HL-60 (cell line): ENCODE results near the gene TMEM184B.

Experiments
- DNase-seq, 2 experiments: peaks; one replicate each; pipeline ENCODE4 v3.0.0-alpha.2; 2010 to 2020; ENCODE audit warnings: low read depth in 1 of 2, low spot score in 1 of 2
- H3K27ac ChIP-seq: fragments of 250-450 bp; sonication (Bioruptor Pico); replicated peaks from 2 replicates; pipeline ENCODE4 v1.5.1; 2020; ENCODE audit warnings: mild to moderate bottlenecking, moderate library complexity
- H3K27me3 ChIP-seq: fragments of 250-450 bp; sonication (Bioruptor Pico); 2 replicates; pipeline ENCODE4 v1.5.1; 2021; ENCODE audit warnings: mild to moderate bottlenecking, moderate library complexity; ENCODE audit not compliant: insufficient read depth, poor library complexity, severe bottlenecking
- H3K4me3 ChIP-seq: replicated peaks from 2 replicates; pipeline ENCODE4 v1.5.1; 2011; ENCODE audit warnings: mild to moderate bottlenecking, control low read depth, low read length; ENCODE audit not compliant: insufficient read depth
- GABPA ChIP-seq: IDR thresholded peaks from 2 replicates; pipeline ENCODE4 v1.6.1; 2012; ENCODE audit warnings: low read depth
- POLR2AphosphoS5 ChIP-seq: IDR thresholded peaks from 2 replicates; pipeline ENCODE4 v1.6.1; 2012; ENCODE audit warnings: low read depth
- SPI1 ChIP-seq: IDR thresholded peaks from 2 replicates; pipeline ENCODE4 v1.6.1; 2012; ENCODE audit warnings: low read depth, mild to moderate bottlenecking, borderline replicate concordance
- TF ChIP-seq, protein P1 (sequence below): IDR thresholded peaks from one replicate; pipeline ENCODE4 v1.5.1; 2011; ENCODE audit warnings: low read length, control low read depth, inconsistent platforms; ENCODE audit not compliant: insufficient read depth
- TF ChIP-seq, protein P2 (sequence below): IDR thresholded peaks from 2 replicates; pipeline ENCODE4 v1.6.1; 2012; ENCODE audit warnings: low read depth; ENCODE audit not compliant: insufficient replicate concordance

TMEM184B gene

DNA sequence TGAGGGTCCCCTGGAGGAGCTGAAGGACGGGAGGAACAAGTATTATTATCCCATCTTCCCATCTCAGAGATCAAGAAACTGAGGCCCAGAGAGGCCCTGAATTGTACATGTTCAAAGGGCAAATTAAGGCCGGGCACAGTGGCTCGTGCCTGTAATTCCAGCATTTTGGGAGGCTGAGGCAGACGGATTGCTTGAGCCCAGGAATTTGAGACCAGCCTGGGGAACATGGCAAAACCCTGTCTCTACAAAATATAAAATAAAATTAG lies 99.2 kb downstream of the TMEM184B start:
- DNase-seq = no peak
- Histone ChIP-seq H3K27ac (no peak overlapping the region), H3K27me3 (no peaks in the 10 kb centered on the region), H3K4me3 (no peak overlapping the region)
- TF ChIP-seq SPI1 (no peak), GABPA (no peak)
- TF ChIP-seq, protein P1, sequence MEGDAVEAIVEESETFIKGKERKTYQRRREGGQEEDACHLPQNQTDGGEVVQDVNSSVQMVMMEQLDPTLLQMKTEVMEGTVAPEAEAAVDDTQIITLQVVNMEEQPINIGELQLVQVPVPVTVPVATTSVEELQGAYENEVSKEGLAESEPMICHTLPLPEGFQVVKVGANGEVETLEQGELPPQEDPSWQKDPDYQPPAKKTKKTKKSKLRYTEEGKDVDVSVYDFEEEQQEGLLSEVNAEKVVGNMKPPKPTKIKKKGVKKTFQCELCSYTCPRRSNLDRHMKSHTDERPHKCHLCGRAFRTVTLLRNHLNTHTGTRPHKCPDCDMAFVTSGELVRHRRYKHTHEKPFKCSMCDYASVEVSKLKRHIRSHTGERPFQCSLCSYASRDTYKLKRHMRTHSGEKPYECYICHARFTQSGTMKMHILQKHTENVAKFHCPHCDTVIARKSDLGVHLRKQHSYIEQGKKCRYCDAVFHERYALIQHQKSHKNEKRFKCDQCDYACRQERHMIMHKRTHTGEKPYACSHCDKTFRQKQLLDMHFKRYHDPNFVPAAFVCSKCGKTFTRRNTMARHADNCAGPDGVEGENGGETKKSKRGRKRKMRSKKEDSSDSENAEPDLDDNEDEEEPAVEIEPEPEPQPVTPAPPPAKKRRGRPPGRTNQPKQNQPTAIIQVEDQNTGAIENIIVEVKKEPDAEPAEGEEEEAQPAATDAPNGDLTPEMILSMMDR = no peak
- TF ChIP-seq, protein P2, sequence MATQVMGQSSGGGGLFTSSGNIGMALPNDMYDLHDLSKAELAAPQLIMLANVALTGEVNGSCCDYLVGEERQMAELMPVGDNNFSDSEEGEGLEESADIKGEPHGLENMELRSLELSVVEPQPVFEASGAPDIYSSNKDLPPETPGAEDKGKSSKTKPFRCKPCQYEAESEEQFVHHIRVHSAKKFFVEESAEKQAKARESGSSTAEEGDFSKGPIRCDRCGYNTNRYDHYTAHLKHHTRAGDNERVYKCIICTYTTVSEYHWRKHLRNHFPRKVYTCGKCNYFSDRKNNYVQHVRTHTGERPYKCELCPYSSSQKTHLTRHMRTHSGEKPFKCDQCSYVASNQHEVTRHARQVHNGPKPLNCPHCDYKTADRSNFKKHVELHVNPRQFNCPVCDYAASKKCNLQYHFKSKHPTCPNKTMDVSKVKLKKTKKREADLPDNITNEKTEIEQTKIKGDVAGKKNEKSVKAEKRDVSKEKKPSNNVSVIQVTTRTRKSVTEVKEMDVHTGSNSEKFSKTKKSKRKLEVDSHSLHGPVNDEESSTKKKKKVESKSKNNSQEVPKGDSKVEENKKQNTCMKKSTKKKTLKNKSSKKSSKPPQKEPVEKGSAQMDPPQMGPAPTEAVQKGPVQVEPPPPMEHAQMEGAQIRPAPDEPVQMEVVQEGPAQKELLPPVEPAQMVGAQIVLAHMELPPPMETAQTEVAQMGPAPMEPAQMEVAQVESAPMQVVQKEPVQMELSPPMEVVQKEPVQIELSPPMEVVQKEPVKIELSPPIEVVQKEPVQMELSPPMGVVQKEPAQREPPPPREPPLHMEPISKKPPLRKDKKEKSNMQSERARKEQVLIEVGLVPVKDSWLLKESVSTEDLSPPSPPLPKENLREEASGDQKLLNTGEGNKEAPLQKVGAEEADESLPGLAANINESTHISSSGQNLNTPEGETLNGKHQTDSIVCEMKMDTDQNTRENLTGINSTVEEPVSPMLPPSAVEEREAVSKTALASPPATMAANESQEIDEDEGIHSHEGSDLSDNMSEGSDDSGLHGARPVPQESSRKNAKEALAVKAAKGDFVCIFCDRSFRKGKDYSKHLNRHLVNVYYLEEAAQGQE = no peak

DNA sequence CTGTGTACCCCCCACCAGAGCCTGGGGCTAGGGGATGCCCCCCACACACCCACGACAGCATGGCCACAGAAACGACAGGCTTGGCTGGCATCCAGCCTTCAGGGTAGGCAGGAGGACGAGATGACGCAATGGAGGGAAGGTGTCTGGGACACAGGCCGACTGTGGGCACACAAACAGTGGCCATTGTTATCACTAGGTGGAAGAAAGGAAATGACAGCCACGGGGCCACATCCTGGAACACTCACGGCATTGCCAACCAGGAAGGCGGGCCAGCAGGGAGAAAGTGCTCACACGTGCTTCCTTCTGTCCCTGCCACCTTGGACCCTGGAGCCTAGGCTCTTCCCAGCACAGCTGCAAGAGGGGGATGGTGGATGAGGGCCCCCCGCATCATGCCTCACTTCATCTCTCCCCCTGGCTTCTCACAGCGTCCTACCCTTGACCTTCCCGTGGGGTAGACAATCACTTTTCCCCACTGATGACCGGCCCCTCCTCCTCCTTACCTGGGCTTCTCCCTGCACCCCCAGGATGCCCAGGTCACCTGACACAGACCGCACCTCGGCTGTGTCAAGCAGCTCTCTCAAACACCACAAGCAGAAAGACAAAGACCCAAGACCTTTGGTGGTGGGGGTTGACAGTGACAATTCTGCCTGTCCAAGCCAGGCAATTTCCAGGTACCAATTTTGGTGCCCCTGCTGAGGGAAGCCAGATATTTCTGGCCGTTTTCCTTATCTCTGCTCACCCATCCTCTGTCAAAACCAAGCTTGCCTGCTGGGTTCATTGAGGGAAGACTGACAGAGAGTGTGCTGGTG lies 99.8 kb downstream of the TMEM184B start:
- peak in 1 of 2 experiments; percentile 35 for DNase-seq
- Histone ChIP-seq H3K27me3 (no peaks in the 10 kb centered on the region), H3K4me3 (no peak overlapping the region), H3K27ac (0 out of 2 replicates have a peak overlapping the region, but pooled peaks have one; percentile 19)
- TF ChIP-seq POLR2AphosphoS5 (no peak), GABPA (no peak), SPI1 (no peak)
- TF ChIP-seq, protein P1 = no peak
- TF ChIP-seq, protein P2 = no peak

DNA sequence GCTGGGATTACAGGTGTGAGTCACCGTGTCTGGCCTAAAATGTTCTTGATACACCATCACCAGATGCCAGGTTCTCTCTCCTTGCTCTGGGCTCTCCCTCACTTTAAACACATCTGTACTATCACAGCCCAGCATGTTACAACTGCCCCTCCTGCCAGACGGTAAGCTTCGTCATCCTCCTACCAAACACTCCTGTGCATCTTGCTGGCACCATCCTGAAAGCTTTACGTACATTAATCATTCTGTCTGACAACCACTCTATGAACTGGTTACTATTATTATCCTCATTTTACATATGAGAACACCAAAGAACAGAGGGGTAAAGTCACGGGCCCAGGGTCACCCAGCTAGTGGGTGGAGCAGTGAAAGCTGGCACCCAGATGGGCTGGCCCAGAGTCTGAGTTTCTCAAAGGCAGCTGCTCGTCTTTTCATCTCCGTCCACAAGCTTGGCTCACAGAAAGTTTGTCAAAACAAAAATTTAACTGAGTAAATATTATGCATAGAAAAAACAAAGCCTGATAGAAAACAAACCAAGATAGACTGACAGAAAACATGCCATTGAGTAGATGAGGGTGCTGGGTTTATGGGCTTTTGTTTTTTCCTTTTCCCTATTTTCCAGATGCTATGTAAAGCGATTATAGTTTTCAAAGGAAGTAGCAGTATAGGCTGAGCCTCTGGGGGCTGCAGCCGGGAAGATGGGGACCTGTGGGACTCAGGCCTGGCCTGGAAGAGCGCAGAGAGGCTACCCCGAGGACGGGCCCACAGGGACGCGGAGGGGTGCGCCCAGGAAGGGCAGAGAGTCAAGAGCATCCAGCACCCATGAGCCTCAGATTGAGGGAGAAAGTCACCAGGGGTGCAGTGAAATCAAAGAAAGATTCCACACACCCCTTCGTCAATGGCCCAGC lies 100.6 kb downstream of the TMEM184B start:
- Histone ChIP-seq H3K4me3 (no peak overlapping the region), H3K27me3 (no peaks in the 10 kb centered on the region), H3K27ac (0 out of 2 replicates have a peak overlapping the region, but pooled peaks have one; percentile 19)
- no peak for DNase-seq
- TF ChIP-seq, protein P1 = no peak
- TF ChIP-seq GABPA = no peak
- TF ChIP-seq, protein P2 = no peak
- TF ChIP-seq SPI1 = no peak
- no peak for TF ChIP-seq POLR2AphosphoS5
